SK-MEL-5 (cell line): ENCODE measurements around the gene AKR1A1. TPM values are rescaled to one million over a fixed set of nuclear protein-coding genes. Genes with fewer than 3 reads are reported as not detected.
"Not testable (repeated sequence)": the region's sequence is repeated elsewhere in the genome, so short reads cannot be mapped to it uniquely, and the experiment has no call there.

Experiments used
- DNase-seq: peaks from one replicate; pipeline ENCODE4 v3.0.0-alpha.2; 2016; ENCODE audit warnings: low read depth, low spot score
- in situ Hi-C: cut with HindIII; loops from 2 replicates; pipeline ENCODE4 v1.10.0; 2016; ENCODE audit warnings: low sequenced_read_pairs, high pct_unique_total_duplicates, low pct_unique_long_range_greater_than_20kb
- small RNA-seq, 2 experiments: library from RNA; depleted of rRNA; stranded (forward); fragments of <200 nt; gene quantifications; one replicate each; pipeline ENCODE3, GENCODE V24; 2014
- total RNA-seq: library from RNA; depleted of rRNA; stranded (reverse); fragments of >200 nt; shearing (Covaris generic); gene quantifications from 2 replicates; pipeline ENCODE4 v1.2.3, GENCODE V29; 2014; rRNA removed

AKR1A1 gene
- total RNA-seq, 1 experiment from 2014 or later, result 53.3 TPM

DNA sequence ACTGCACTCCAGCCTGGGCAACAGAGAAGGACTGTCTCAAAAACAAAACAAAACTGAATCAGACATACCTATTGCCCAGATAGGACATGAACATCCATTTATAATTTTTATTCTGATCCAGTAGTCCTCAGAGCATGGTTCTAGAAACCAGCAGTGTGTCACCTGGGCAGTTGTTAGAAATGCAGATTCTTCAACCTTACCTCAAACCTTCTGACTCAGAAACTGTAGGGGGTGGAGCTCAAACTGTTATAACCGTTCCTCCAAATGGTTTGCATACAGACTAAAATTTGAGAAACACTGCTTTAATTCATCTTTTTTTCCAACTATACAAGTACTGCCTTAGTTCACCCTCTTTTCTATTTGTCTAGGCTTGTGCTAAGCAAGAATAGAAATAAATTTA, 39.2 kb downstream of the AKR1A1 start:
- no peak for DNase-seq
- in situ Hi-C loops, result no loop called here

DNA sequence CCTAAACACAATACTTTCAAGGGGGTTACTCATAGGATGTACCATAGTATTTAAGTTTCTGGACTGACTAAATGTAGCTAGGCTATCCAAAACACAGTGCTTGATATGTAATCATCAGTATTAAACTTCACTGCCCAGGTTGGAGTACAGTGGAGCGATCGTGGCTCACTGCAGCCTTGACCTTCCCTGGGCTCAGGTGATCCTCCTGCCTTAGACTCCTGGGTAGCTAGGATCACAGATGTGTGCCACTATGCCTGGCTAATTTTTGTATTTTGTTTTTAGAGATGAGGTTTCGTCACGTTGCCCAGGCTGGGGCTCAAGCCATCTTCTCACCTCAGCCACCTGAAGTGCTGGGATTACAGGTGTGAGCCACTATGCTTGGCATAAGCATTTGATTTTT, 43.8 kb downstream of the AKR1A1 start:
- in situ Hi-C loops, result no loop called here
- DNase-seq, result no peak

DNA sequence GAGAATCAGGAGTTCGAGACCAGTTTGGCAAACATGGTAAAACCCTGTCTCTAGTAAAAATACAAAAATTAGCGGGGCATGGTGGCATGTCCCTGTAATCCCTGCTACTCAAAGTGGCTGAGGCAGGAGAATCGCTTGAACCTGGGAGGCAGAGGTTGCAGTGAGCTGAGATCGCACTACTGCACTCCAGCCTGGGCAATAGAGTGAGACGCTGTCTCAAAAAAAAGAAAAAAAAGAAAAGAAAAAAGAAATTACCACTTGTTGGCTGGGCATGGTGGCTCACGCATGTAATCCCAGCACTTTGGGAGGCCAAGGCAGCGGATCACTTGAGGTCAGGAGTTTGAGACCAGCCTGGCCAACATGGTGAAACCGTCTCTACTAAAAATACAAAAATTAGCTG, 46.1 kb downstream of the AKR1A1 start:
- DNase-seq, in situ Hi-C loops: not testable (repeated sequence)

- in situ Hi-C loops, result no loop called here
- DNase-seq, result no peak
Measured at GRCh38 chr1:45604239-45604638, 53.6 kb downstream of the AKR1A1 start.

GRCh38 chr1:45607404-45608074, 56.9 kb downstream of the AKR1A1 start:
- in situ Hi-C loops, result no loop called here
- DNase-seq, result no peak

DNA sequence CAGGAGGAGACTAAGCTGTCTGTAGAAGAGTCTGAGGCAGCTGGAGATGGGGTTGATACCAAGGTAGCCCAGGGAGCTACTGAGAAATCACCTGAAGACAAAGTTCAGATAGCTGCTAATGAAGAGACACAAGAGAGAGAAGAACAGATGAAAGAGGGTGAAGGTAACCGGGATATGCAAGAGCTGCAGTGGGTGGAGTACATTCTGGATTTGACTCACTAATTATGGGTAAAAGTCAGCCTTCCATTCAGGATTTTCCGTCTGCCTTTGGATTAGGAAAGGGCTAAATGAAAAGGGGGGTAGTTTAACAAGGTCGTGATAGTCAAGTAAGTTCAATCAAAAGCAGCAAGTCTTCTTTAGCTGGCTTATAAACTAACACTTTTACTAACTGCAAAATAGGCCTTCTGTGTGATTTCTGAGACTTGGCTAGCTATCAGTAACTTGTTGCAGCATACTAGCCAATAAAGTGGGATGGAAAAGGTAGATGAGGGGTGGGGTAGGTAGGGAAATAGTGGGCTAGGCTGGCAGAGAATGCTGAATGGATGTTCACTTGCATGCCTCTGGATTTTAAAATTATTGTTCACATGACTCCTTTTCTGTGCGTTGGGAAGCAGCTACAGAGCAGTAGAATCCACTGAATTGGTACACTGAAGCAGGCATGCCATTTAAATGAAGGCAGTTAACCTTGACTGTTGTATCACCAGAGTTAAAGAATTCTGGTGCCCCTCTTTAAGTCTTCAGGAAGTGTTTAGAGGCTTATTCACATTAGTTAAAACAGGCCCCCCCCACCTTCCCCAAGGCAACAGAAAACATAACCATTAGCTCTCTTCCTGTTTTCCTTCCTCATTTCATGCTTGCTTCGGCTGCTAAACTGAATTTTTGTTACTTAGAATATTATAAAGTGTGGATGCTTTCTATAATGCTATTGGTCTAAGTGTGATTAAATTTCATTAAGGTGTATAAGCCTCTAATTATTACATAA, 57.8 kb downstream of the AKR1A1 start:
- in situ Hi-C loops, result no loop called here
- no peak for DNase-seq

- DNase-seq, result no peak
- in situ Hi-C loops, result no loop called here
Measured at GRCh38 chr1:45610589-45611226, 60.1 kb downstream of the AKR1A1 start.

GRCh38 chr1:45612941-45613579, 62.4 kb downstream of the AKR1A1 start:
- DNase-seq, result no peak
- in situ Hi-C loops, result no loop called here

DNA sequence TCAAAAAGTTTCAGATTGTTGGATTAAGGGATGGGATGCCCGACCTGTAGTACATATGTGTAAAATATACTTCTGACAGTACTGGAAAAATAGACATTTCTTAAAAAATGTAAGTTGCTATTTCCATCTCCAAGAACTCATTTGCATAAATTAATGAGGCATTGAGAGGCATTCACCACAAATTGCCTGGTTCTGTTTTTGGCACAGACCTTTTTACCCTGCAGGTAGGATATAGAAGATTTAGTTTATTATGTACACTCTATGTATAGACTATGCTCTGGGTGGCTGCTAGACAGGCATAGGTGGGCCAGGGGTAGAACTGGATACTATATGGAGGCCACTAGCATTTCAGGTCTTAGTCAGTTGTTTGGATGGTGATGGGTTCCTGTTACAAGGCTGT, 65.3 kb downstream of the AKR1A1 start:
- DNase-seq, result no peak
- in situ Hi-C loops, result no loop called here

GRCh38 chr1:45617618-45618017, 67.0 kb downstream of the AKR1A1 start:
- DNase-seq, result no peak
- in situ Hi-C loops, result no loop called here

- in situ Hi-C loops, result no loop called here
- DNase-seq, result no peak
Measured at GRCh38 chr1:45619149-45619921, 68.7 kb downstream of the AKR1A1 start.

Small RNA genes within 50 kb of the gene (small RNA-seq; reads per million reads assigned to genes)
- 0 reads per million in 2 experiments for gene AL355480.1
- gene AL355480.2, result 0 reads per million in 2 experiments
- 0 reads per million in 2 experiments for gene AL355480.3
- gene AL355480.4, result 0 reads per million in 2 experiments

Other genes starting within 250 kb of the AKR1A1 start
- not detected in 2 replicates for gene HPDL, start 223.9 kb upstream of the AKR1A1 start, total RNA-seq
- gene TOE1, start 210.7 kb upstream of the AKR1A1 start, total RNA-seq, result 10.5 and 13.5 TPM in 2 replicates
- gene MUTYH, start 210.4 kb upstream of the AKR1A1 start, total RNA-seq, result 12.4 and 13.0 TPM in 2 replicates
- 32.9 and 36.1 TPM in 2 replicates for gene TESK2, start 59.7 kb upstream of the AKR1A1 start, total RNA-seq
- 3.6 and 4.7 TPM in 2 replicates for gene CCDC163, start 50.8 kb upstream of the AKR1A1 start, total RNA-seq
- 10.8 and 11.7 TPM in 2 replicates for gene MMACHC, start 50.5 kb upstream of the AKR1A1 start, total RNA-seq
- gene PRDX1, start 28.9 kb upstream of the AKR1A1 start, total RNA-seq, result 1,043 and 1,143 TPM in 2 replicates
- gene NASP, start 33.2 kb downstream of the AKR1A1 start, total RNA-seq, result 58.5 and 72.8 TPM in 2 replicates
- 0.48 and 0.67 TPM in 2 replicates for gene CCDC17, start 73.2 kb downstream of the AKR1A1 start, total RNA-seq
- 66.4 and 71.9 TPM in 2 replicates for gene GPBP1L1, start 135.7 kb downstream of the AKR1A1 start, total RNA-seq
- 42.5 and 51.7 TPM in 2 replicates for gene TMEM69, start 137.4 kb downstream of the AKR1A1 start, total RNA-seq
- 9.1 and 10.9 TPM in 2 replicates for gene IPP, start 199.8 kb downstream of the AKR1A1 start, total RNA-seq